Measurements from ENCODE around the gene TM7SF2.
"Not testable (repeated sequence)": the region's sequence is repeated elsewhere in the genome, so short reads cannot be mapped to it uniquely, and the experiment has no call there.

Gene TM7SF2

GRCh38 chr11:65115361-65116082 lies 3.9 kb downstream of the TM7SF2 start:
- no peak for DNase-seq (ENCODE audit: low spot score)

- no peak for DNase-seq (ENCODE audit: low spot score)
These were observed 4.9 kb downstream of the TM7SF2 start for GRCh38 chr11:65116370-65117205.

GRCh38 chr11:65117206-65118096 lies 5.8 kb downstream of the TM7SF2 start, which contains the start of gene ZNHIT2:
TSS of gene ZNHIT2 (minus strand) at chr11:65117701. CDS start at chr11:65117653, 48 bp downstream.
- peak; percentile 85 for DNase-seq (ENCODE audit: low spot score)

DNA sequence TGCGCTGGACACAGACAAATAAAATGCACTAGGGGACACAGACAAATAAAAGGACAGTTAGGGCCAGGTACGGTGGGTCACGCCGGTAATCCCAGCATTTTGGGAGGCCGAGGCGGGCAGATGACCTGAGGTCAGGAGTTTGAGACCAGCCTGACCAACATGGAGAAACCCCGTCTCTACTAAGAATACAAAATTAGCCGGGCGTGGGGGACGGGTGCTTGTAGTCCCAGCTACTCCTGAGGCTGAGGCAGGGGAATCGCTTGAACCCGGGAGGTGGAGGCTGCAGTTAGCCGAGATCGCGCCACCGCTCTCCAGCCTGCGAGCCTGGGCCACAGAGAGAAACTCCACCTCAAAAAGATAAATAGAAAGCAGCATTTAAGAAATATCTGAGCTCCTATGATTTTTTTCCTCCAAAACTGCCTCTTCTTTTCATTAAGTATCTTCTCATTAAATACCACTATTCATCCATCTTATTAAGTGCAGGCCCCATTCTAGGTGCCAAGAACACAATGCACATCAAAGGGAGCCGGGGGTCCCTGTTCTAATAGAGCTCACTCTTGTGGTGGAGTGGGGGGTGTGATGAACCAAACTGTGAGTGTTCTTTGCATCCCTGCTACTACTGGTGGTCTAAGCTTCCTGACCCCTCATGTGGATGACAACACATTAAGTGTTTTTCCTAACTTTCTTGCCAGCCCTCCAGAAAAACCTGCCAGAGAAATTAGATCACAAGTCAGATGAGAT lies 6.6 kb downstream of the TM7SF2 start:
- DNase-seq (ENCODE audit: low spot score), result no peak

- DNase-seq (ENCODE audit: low spot score), result not testable (repeated sequence)
These were observed 7.4 kb downstream of the TM7SF2 start for GRCh38 chr11:65118891-65119669.

DNA sequence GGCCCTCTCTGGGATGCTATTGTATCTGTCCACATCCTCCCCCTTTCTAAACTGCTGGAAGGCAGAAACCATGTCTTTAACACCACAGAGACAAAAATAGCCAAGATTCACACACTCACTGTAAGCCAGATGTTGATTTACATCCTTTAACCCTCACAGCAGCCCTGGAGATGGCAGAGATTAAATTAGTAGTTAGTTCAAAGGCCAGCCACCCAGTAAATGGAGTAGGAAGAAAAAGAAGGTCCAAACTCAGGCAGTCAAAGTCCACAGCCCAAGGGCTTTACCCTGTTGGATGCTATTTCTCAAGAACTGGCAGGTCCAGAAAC lies 8.0 kb downstream of the TM7SF2 start:
- no peak for DNase-seq (ENCODE audit: low spot score)

- DNase-seq (ENCODE audit: low spot score), result no peak
These were observed 9.2 kb downstream of the TM7SF2 start for GRCh38 chr11:65120831-65121230.

- DNase-seq (ENCODE audit: low spot score), result no peak
These were observed 9.8 kb downstream of the TM7SF2 start for GRCh38 chr11:65121447-65121864.

DNA sequence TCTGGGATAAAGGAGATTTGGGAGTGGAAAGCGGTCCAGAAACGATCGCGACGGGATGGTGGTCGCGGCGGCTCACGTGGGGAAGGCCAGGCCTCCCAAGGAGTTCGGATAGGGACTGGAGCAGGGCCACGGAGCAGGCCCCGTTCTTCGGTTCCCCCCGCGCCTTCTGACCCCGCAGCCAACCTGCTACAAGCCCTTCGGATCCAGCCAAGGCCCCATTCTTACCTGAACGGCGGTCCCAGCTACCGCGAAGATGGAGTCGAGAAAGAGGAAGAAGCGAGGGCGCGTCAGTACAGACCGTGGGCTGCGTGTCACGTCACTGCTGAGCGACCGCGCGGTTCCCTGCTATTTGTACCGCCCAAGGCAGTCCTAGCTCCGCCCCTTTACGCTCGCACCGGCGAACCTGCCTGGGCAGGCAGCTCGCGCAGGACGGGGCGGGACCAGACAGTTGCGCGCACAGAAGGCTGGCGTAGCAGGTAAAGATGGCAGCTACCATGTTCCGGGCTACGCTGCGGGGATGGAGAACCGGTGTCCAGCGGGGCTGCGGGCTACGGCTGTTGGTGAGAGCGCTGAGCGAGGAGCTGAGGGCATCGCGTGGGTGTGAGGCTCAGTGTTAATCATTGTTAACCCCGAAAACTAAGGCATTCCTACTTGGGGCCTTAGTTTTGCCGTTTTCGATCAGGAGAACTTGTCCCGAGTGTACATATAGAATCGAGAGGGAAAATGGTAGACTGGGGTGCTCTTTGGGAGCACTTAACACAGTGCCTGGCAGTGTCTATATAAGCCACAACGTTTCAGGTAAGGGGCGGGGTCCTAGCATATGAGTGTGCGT lies 10.4 kb downstream of the TM7SF2 start, which contains the start of the genes FAU and MRPL49:
FAU (minus strand) TSS at position 270 of the 832 bp plus-strand sequence. CDS start 321 bp downstream, outside the sequence.
MRPL49 (plus strand) TSS at position 457 of the 832 bp plus-strand sequence; CDS start at position 483, 26 bp downstream.
- peak; percentile 95 for DNase-seq (ENCODE audit: low spot score)

DNA sequence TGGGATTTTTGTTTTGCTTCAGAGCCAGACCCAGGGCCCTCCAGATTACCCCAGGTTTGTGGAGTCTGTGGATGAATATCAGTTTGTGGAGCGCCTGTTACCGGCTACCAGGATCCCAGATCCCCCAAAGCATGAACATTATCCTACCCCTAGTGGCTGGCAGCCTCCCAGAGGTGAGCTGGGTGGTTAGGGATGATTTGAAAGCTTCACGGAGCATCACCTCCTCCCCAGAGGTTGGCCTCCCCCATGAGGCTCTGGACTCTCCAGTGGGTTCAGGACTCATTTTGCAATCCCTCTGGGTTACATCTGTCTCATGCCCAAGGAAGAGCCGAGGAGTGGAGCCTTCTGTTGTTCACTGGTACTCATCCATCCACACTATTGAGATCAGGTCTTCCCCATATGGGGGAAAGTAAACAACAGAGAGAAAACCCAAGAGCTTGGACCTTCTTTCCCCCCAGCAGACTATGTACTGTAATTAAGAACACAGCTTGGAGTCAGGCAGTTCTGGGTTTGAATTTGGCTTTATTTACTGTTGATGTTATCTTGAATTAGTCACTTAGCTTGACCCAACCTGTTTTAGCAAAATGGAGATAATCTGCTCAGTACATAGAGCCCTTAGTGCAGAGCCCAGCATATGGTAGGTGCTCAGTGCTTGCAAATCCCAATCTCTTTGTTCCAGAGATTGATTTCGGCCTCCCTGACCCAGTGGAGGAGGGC lies 13.0 kb downstream of the TM7SF2 start:
- DNase-seq (ENCODE audit: low spot score), result no peak

DNA sequence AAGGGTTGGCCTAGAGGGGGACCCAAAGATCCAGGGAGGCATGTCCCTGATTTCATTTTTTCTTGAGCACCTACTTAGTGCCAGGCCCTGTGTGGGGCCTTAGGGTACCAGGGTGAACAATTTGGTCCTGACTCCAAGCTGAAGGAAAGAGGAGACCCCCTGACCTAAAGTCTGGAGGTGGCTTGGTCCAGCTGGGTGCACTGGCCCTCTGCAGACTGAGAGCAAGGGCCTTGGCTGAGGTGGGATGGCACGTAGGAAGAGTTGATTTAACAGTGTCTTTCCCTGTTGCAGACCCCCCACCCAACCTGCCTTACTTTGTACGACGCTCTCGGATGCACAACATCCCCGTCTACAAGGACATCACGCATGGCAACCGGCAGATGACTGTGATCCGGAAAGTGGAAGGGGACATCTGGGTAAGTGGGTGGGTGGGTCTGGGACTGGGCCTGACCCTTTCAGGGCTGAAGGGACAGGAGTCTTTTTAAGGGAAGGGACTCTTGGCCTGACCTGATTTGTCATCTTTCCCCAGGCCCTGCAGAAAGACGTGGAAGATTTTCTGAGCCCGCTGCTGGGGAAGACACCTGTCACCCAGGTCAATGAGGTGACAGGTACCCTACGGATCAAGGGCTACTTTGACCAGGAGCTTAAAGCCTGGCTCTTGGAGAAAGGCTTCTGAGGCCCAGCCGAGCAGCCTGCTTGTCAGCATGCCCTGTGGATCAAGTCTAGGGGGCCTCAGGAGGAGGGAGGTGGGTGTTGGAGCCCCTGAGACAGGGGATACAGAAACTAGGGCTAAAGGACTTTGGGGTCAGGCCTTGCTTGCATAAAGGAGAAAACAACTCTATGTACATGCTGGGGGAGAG lies 13.8 kb downstream of the TM7SF2 start:
- no peak for DNase-seq (ENCODE audit: low spot score)

GRCh38 chr11:65126624-65127274 lies 15.1 kb downstream of the TM7SF2 start:
- no peak for DNase-seq (ENCODE audit: low spot score)

DNA sequence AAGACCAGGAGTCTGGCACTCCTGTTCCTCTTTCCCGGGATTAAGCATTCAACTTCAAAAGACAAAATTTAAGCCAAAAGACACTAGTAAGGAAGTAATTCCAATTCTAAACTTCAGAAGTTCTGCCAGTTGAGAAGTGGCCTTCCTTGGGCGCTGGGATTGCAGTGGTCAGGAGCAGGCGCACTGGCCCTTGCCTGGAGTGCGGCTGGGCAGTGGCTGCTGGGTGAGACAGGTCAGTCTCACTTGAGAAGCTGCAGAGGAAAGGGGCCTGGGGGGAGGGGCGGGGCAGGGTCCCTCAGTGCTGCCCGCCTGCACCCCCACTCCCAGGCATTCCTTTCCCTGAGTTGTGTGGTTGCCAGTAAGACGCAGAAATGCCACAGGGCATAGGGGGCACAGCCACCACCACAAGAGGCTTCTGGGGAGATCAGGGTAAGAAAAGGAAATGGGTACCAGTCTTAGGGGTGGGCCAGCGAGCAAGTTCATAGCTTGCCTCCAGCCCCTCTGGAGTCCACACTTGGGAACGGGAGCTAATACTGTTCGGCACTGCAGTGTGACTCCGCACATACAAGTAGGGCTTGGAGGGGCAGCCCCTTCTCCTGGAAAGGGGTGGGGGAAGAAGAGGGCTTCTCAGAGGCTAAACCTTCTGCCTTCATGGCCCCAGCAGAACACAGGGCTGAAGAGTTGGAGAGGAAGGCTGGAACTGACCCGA lies 16.0 kb downstream of the TM7SF2 start:
- DNase-seq (ENCODE audit: low spot score), result no peak

- DNase-seq (ENCODE audit: low spot score), result no peak
These were observed 16.8 kb downstream of the TM7SF2 start for GRCh38 chr11:65128182-65129145.

DNA sequence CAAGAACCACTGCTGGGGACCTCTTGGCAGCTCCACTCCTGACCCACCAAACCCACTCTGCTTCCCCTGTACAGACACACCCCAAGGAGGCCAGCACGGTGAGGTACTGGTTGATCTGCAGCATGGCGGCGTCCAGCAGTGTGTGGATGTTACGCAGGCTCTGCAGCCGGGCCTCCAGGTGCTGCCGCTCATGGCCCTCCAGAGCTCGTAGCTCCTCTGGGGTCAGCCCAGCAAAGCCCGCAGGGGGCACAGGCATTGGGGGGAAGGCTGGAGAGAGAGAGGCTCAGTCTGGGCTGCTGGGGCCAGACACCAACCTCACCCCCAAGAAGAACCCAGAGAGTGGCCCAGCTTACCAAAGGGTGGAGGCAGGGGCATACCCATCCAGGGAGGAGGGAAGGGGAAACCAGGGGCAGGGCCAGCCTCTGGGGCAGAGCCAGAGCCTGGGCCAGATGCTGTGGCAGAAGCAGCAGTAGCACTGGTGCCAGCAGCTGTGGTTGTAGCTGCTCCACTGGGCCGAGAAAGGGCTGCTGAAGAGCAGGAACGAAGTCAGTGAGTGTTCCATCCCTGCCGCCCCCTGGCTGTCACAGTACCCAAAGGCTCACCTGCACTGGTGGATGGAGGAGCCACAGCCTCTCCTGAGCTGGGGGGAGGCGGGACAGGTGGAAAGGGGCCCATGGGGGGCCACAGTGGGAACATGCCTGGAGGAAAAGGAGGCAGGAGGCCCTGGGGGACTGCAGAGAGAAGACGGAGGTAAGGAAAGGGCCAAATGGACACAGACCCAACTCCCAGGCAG lies 18.2 kb downstream of the TM7SF2 start:
- DNase-seq (ENCODE audit: low spot score), result no peak

Data from iPS-NIHi11 (cell line).